K562 (cell line): ENCODE results near the gene CUL1.

ENCODE experiments used
- NFYB ChIP-seq: IDR thresholded peaks from 2 replicates; pipeline ENCODE4 v1.6.1; 2011; ENCODE audit warnings: mild to moderate bottlenecking, moderate library complexity; ENCODE audit not compliant: insufficient read length; ENCODE audit errors: extremely low read depth
- NRF1 ChIP-seq, 2 experiments: fragments of 450-650 bp; IDR thresholded peaks in 1 of 2; conservative IDR thresholded peaks in 1 of 2; 2 replicates each; pipeline ENCODE4 v1.6.1; 2014; ENCODE audit warnings: mild to moderate bottlenecking in 2 of 2
- ZNF639 ChIP-seq, 2 experiments: fragments of 200-800 bp in 1 of 2; sonication (Bioruptor generic) in 1 of 2; sonication (generic) in 1 of 2; formaldehyde crosslinking in 1 of 2; IDR thresholded peaks in 1 of 2; conservative IDR thresholded peaks in 1 of 2; 2 replicates each; pipeline versions ENCODE4 v1.5.0 to v1.6.1; 2016 to 2020; ENCODE audit warnings: missing compliant biosample characterization in 1 of 2, missing genetic modification characterization in 1 of 2, missing genetic modification reagents in 1 of 2

- TF ChIP-seq NFYB (no peak), ZNF639 (CRISPR knock-in tag; conservative IDR thresholded peaks at IDR 0.05 in 1 of 2, IDR thresholded peaks at IDR 0.05 in 1 of 2) (no peak), NRF1 (conservative IDR thresholded peaks at IDR 0.05 in 1 of 2, IDR thresholded peaks at IDR 0.05 in 1 of 2) (no peak)
Measured at GRCh38 chr7:148783801-148784527, 85.3 kb downstream of the CUL1 start.
